ENCODE measurements around the gene EHBP1L1.

The EHBP1L1 gene

DNA sequence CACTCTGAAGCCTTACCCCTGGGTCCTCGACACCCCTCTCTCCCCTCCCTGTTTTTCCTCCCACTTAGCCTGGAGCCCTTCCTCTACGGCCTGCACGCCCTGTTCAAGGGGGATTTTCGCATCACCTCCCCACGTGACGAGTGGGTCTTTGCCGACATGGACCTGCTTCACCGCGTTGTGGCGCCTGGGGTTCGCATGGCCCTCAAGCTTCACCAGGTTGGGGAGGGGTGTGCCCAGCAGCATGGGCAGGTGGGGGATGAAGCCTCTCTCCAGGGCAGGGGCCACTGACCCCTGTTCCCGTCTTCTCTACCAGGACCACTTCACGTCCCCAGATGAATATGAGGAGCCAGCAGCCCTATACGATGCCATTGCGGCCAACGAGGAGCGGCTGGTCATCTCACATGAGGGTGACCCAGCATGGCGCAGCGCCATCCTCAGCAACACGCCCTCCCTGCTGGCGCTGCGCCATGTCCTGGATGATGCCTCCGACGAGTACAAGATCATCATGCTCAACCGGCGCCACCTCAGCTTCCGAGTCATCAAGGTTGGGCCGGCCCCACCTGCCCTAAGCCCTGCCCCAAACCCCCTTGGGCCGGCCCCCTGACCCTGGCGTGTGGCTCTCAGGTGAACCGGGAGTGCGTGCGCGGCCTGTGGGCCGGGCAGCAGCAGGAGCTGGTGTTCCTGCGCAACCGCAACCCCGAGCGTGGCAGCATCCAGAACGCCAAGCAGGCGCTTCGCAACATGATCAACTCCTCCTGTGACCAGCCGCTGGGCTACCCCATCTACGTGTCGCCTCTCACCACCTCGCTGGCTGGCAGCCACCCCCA is 59.3 kb downstream of the EHBP1L1 start:
- no peak for TF ChIP-seq CTCF (IDR thresholded peaks at IDR 0.05; ENCODE audit: borderline replicate concordance, insufficient read depth, low read depth, low read length)
- H3K4me3 ChIP-seq (ENCODE audit: low read depth, low read length), result no peak overlapping the region

DNA sequence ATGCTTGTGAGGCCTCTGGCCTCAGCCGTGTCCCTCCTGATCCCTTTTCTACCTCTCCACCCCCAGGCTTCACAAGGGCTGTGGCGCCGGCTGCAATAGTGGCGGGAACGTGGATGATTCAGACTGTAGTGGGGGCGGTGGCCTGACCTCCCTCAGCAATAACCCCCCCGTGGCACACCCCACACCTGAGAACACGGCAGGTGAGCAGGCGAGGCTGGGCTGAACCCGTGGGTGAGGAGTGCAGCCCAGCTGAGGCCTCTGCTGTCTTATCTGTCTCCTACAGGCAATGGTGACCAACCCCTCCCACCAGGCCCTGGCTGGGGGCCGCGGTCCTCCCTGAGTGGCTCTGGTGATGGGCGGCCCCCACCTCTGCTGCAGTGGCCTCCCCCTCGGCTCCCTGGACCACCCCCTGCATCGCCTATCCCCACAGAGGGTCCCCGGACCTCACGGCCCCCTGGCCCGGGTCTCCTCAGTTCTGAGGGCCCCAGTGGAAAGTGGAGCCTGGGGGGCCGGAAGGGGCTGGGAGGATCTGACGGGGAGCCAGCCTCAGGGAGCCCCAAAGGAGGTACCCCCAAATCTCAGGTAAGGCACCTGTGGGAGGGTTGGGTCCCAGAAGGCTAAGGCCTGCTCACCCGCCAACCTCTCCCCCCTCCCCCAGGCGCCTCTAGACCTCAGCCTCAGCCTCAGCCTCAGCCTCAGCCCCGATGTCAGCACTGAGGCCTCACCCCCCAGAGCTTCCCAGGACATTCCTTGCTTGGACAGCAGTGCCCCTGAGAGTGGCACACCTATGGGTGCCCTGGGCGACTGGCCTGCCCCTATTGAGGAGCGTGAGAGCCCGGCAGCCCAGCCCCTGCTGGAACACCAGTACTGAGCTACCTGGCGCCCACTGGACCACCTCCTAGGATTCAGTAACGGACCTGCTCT is 60.5 kb downstream of the EHBP1L1 start:
- no peak for TF ChIP-seq CTCF (IDR thresholded peaks at IDR 0.05; ENCODE audit: borderline replicate concordance, insufficient read depth, low read depth, low read length)
- no peak overlapping the region for H3K4me3 ChIP-seq (ENCODE audit: low read depth, low read length)

GRCh38 chr11:65637032-65637557 is 61.2 kb downstream of the EHBP1L1 start:
- no peak for TF ChIP-seq CTCF (IDR thresholded peaks at IDR 0.05; ENCODE audit: borderline replicate concordance, insufficient read depth, low read depth, low read length)
- no peak overlapping the region for H3K4me3 ChIP-seq (ENCODE audit: low read depth, low read length)

DNA sequence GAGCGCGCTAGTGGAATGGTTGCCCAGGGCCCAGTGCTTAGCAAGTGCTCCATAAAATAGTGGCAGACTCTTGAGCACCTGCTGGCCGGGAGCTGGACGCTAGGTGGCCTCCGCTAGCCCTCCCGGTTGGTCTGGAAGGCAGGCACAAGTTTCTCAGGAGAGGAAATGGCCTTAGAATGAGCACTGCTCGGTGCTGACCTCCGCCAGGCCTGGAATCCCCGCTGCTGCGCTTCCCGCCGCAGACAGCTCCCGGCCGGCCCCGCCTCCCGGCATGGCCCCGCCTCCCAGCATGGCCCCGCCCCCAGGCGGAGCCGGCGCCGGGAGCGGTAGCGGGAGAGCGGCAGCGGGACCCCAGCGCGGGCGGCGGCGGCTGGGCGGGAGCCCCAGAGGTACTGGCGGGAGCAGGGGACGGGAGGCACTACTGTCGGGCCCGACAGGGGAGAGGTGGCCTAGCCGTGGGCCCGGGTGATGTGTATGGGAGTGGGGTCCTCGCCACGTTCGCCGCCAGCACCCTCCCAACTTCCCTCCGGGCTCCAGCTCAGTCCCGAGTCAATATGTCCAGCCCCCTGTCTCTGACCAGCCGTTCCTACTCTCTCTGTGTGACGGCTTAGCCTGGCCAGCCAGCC is 62.1 kb downstream of the EHBP1L1 start, which contains the start of gene SIPA1:
Gene SIPA1 (plus strand): TSS at position 308 of the 626 bp plus-strand sequence. CDS start 2,821 bp downstream, outside the sequence.
- TF ChIP-seq CTCF (IDR thresholded peaks at IDR 0.05; ENCODE audit: borderline replicate concordance, insufficient read depth, low read depth, low read length), result no peak; the same call in 1 of the 2 replicates
- peak within 1 kb of the TSS; percentile 90 for H3K4me3 ChIP-seq (ENCODE audit: low read depth, low read length)

- H3K4me3 ChIP-seq (ENCODE audit: low read depth, low read length), result peak overlapping the region; percentile 90
These were observed 63.4 kb downstream of the EHBP1L1 start for GRCh38 chr11:65639228-65639597.

GRCh38 chr11:65639623-65640482 is 64.0 kb downstream of the EHBP1L1 start:
- H3K4me3 ChIP-seq (ENCODE audit: low read depth, low read length), result peak overlapping the region; percentile 61

More at GRCh38 chr11:65639623-65640482, 64.0 kb downstream of the EHBP1L1 start:
- TF ChIP-seq CTCF (IDR thresholded peaks at IDR 0.05; ENCODE audit: borderline replicate concordance, insufficient read depth, low read depth, low read length), result no peak
